ENCODE results near the gene NEUROD1.

NEUROD1 gene

DNA sequence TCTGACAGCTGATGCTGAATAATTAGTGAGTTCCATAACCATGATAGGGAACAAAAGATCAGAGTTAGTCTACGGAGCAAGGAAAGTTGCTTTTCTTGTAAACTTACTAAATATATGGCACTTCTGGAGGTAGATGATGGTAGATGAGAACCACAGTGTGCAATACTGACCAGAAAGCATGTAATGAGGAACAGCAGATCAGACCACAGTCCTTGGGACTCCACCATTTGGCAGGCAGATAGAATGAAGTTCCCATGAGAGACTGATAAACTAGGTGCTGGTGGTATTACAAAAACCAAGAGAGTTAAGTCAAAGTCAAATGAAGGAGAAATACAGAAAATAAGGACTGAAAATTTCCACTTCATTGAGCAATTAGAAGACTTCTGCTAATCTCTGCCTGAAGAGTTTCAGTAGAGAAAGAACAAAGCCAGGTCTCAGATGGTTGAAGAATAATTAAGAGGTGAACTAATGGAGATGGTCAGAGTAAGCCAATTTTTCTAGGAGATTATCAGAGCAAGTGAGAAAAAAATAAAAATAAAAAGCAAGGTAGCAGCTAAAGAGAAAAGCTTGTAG lies 33.8 kb downstream of the NEUROD1 start:
- DNase-seq (ENCODE audit: low spot score) = no peak

DNA sequence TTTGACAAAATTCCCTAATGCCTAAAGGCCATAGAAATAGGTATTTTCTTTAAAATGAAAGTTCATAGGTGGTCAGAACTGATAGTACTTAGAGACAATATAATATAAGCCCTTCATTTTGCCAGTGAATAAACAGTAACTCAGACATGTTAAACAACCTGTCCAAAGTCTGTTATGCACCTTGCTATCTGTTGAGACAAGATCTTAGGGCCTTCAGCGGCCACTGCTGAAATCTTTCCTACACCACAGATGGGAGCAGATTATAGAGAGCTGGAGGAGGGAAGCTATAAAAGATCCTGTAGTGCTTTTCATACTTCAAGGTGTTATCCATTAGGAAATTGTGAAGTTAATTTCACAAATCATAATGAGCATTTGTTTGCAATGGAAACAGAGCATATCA lies 37.2 kb downstream of the NEUROD1 start:
- in situ Hi-C loops (cut with MboI; ENCODE audit: low pct_unique_long_range_greater_than_20kb, low sequenced_read_pairs, unreplicated experiment) = no loop called here
- no peak for DNase-seq (ENCODE audit: low spot score)

More for the DNA sequence above, 33.8 kb downstream of the NEUROD1 start:
- in situ Hi-C loops (cut with MboI; ENCODE audit: low pct_unique_long_range_greater_than_20kb, low sequenced_read_pairs, unreplicated experiment) = no loop called here
- TF ChIP-seq, protein P1, sequence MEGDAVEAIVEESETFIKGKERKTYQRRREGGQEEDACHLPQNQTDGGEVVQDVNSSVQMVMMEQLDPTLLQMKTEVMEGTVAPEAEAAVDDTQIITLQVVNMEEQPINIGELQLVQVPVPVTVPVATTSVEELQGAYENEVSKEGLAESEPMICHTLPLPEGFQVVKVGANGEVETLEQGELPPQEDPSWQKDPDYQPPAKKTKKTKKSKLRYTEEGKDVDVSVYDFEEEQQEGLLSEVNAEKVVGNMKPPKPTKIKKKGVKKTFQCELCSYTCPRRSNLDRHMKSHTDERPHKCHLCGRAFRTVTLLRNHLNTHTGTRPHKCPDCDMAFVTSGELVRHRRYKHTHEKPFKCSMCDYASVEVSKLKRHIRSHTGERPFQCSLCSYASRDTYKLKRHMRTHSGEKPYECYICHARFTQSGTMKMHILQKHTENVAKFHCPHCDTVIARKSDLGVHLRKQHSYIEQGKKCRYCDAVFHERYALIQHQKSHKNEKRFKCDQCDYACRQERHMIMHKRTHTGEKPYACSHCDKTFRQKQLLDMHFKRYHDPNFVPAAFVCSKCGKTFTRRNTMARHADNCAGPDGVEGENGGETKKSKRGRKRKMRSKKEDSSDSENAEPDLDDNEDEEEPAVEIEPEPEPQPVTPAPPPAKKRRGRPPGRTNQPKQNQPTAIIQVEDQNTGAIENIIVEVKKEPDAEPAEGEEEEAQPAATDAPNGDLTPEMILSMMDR (IDR thresholded peaks at IDR 0.05; ENCODE audit: extremely low read depth, insufficient read depth, missing control alignments) = no peak

GRCh38 chr2:181642086-181642485 lies 38.2 kb downstream of the NEUROD1 start:
- DNase-seq (ENCODE audit: low spot score) = no peak
- in situ Hi-C loops (cut with MboI; ENCODE audit: low pct_unique_long_range_greater_than_20kb, low sequenced_read_pairs, unreplicated experiment) = no loop called here

More for the DNA sequence above, 37.2 kb downstream of the NEUROD1 start:
- TF ChIP-seq, protein P1 (IDR thresholded peaks at IDR 0.05; ENCODE audit: extremely low read depth, insufficient read depth, missing control alignments) = no peak

DNA sequence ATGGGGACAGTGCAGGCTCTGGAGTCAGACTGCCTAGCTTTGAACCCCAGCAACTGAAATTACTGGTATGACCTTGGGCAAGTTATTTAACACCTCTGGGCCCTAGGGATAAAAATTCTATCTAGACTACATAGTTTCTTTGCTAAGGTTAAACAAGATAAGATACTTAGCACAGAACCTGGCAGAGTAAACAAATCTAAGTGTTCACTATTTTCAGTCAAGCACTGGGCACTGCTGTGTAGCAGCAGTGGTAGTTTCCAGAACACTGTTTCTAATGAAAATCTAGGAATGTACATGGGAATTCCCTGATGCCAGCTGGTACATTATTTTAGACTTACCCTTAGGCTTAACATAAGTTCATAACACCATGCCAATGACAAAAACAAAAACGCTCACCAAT lies 40.6 kb downstream of the NEUROD1 start:
- TF ChIP-seq, protein P1 (IDR thresholded peaks at IDR 0.05; ENCODE audit: extremely low read depth, insufficient read depth, missing control alignments) = no peak
- no peak for DNase-seq (ENCODE audit: low spot score)
- in situ Hi-C loops (cut with MboI; ENCODE audit: low pct_unique_long_range_greater_than_20kb, low sequenced_read_pairs, unreplicated experiment) = no loop called here

More at GRCh38 chr2:181642086-181642485, 38.2 kb downstream of the NEUROD1 start:
- TF ChIP-seq, protein P1 (IDR thresholded peaks at IDR 0.05; ENCODE audit: extremely low read depth, insufficient read depth, missing control alignments) = no peak

DNA sequence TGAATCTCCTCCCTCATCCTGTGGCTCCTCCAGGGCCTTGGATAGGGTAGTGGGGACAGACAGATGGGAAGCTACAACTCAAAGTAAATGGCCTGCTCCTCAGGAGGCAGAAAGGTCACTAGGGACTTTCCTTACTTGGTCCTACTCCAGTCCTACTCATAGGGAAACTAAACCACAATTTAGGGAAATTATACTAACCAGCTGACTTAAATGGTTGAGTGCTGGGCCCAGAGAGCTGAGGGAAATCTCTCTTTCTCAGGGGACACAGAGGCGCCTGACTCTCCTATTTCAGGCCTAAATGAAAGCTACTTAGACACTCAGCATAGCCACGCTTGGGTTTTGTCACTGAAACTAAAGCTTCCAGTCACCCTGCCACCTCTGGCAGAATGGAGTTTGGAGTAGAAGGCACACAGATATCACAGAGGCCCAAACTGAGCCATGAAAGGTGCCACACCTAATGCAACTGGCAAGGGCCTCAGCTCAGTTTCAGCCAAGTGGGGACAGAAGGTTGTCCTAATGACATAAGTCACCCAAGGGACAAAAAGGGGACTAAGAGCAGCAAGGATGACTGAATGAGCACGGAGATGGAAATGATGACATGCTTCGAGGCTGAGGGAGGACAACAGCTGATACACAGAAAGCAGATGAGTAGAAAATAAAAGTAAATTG lies 47.5 kb downstream of the NEUROD1 start:
- DNase-seq (ENCODE audit: low spot score) = no peak
- TF ChIP-seq, protein P1 (IDR thresholded peaks at IDR 0.05; ENCODE audit: extremely low read depth, insufficient read depth, missing control alignments) = no peak
- in situ Hi-C loops (cut with MboI; ENCODE audit: low pct_unique_long_range_greater_than_20kb, low sequenced_read_pairs, unreplicated experiment) = no loop called here

- no peak for DNase-seq (ENCODE audit: low spot score)
- in situ Hi-C loops (cut with MboI; ENCODE audit: low pct_unique_long_range_greater_than_20kb, low sequenced_read_pairs, unreplicated experiment) = no loop called here
- TF ChIP-seq, protein P1 (IDR thresholded peaks at IDR 0.05; ENCODE audit: extremely low read depth, insufficient read depth, missing control alignments) = no peak
These were observed 51.4 kb downstream of the NEUROD1 start for GRCh38 chr2:181628590-181629585.
